HG03442 (cell line): Measurements from ENCODE around the gene BRF1.

ENCODE experiments used
- ATAC-seq: cut with Tn5 transposase; IDR thresholded peaks from one replicate; pipeline ENCODE4 v1.9.1; 2021; ENCODE audit warnings: mild to moderate bottlenecking, moderate library complexity; ENCODE audit not compliant: unreplicated experiment

Gene BRF1

GRCh38 chr14:105165134-105165704, 135.6 kb downstream of the BRF1 start:
- no peak for ATAC-seq

DNA sequence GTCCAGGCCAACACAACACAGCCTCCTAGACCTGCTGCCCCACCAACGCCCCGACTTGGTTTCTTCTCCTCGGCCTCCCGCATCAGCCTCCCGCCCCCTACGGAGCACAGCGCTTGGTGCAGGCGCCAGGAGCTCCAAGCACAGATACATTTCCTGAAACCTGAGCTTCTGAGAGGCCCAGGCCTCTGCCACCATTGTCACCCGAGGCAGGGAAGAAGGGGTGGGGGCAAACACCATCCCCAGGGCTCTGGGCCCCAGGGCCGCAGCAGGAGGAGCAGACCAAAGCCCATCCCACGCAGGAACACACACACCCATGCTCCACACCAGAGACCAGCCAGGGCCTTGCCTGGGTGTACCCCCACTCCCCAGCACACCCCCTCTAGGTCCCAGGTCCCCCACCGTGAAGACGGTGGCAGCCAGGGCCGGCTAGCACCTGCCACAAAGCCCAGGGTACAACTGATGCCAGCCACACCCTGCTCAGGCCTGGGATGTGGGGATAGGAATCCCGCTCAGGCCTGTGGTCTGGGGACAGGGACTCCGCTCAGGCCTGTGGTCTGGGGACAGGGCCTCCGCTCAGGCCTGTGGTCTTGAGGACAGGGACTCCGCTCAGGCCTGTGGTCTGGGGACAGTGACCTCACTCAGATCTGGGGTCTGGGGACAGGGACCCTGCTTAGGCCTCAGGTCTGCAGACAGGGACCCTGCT, 137.6 kb downstream of the BRF1 start:
- ATAC-seq: no peak

DNA sequence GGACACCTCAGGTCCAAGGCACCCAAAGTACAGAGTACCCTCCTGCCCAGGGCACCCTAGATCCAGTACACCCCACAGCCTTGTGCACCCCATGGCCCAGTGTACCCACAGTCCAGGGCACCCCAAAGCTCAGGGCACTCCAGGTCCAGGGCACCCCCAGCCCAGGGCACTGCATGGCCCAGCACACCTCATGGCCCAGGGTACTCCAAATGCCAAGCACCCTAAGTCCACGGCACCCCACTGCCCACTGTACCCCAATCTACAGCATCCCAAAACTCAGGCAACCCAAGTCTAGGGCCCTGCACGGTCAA, 138.2 kb downstream of the BRF1 start:
- ATAC-seq: no peak

- no peak for ATAC-seq
Observed at GRCh38 chr14:105161964-105162668, 138.7 kb downstream of the BRF1 start.

- no peak for ATAC-seq
Observed at GRCh38 chr14:105161309-105161708, 139.5 kb downstream of the BRF1 start.

- no peak for ATAC-seq
Observed at GRCh38 chr14:105160776-105161175, 140.0 kb downstream of the BRF1 start.

DNA sequence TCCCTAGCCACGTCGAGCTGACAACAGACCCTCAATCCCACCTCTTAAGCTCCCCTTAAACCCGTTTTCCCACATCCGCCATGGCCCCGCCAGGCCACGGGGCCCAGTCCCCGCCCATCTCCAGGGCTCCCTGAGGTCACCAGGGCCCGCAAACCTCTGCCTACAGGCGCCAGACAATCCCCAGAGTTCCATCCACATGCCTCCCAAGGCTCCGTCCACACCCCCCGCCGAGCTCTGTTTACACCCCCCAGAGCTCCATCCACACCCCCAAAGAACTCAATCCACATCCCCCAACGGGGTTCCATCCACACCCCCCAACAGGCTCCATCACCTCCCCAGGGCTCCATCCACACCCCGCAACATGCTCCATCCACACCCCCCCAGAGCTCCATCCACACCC, 141.5 kb downstream of the BRF1 start:
- ATAC-seq: no peak
